GM08714 (cell line): Measurements from ENCODE around the gene TAF6L.
A peak's percentile ranks its signal among the peaks of the same experiment; 100 is the strongest.

ENCODE experiments used
- H3K4me3 ChIP-seq: fragments of 200-500 bp; sonication (Bioruptor generic); 2 replicates; pipeline ENCODE4 v1.5.1; 2014; ENCODE audit warnings: mild to moderate bottlenecking, low read length, inconsistent platforms
- ZNF274 ChIP-seq: IDR thresholded peaks from 2 replicates; pipeline ENCODE4 v1.6.1; 2012; ENCODE audit warnings: mild to moderate bottlenecking, low read depth, low read length

The TAF6L gene

DNA sequence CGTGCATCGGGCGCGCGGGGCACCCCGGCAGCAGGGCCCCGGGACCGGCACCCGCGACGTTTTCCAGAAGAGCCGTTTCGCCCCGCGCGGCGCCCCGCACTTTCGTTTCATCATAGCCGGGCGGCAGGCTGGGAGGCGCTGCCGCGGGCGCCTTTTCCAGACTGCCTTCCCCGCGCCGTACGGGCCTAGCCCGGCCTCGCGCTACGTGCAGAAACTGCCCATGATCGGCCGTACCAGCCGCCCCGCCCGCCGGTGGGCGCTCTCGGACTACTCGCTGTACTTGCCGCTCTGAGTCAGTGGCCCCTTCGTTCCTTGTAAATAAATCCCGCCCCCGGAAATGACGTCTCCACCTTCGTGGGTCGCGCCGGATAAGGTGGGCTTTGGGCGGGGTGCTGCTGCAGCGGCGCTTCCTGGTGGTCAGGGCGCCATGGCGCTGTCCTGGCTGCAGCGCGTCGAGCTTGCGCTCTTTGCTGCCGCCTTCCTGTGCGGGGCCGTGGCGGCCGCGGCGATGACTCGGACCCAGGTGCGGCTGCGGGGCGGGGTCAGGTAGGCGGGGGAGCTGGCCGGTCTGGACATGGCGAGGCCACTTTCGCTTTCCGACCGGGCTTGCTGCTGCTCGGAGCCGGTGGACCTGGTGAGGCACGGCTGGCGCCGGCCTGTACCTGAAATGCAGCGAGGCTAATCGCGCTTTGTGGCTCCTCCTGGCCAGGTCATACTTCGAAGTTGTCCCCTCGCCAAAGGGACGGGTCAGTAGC lies 16.0 kb downstream of the TAF6L start, which contains the start of gene TMEM179B:
TSS of gene TMEM179B (plus strand) at position 398 of the 755 bp plus-strand sequence. CDS start at position 428, 30 bp downstream.
- TF ChIP-seq ZNF274 = no peak
- H3K4me3 ChIP-seq = peak within 1 kb of the TSS; percentile 69

DNA sequence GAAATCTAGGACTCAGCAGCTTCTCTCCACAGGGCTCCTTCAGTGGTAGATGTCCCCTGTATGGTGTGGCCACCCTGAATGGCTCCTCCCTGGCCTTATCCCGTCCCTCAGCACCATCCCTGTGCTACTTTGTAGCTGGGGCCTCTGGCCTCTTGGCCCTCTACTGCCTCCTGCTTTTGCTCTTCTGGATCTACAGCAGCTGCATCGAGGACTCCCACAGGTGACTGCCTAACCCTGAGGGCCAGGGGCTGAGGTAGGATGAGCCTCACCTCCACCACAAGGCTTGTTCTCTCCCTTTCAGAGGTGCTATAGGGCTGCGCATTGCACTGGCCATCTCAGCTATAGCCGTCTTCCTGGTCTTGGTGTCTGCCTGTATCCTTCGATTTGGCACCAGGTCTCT lies 17.8 kb downstream of the TAF6L start:
- H3K4me3 ChIP-seq = no peak overlapping the region

DNA sequence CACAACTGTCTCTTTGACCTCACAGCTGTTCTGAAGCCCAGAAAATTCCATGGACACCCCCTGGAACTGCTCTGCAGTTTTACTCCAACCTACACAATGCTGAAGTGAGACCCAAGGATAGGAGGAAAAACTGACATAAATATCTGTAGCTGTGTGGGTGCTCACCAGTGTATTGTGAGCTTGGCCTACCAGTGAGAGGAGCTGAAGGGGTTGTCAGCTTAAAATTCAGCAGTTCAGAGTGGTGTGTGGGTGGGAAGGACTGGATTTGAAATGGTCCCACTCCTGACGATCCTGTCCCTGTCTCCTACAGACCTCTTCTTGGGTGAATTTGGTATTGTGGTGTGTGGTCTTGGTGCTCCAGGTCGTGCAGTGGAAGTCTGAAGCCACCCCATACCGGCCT lies 18.4 kb downstream of the TAF6L start:
- TF ChIP-seq ZNF274 = no peak
- H3K4me3 ChIP-seq = no peak overlapping the region

More for the DNA sequence above, 17.8 kb downstream of the TAF6L start:
- no peak for TF ChIP-seq ZNF274

DNA sequence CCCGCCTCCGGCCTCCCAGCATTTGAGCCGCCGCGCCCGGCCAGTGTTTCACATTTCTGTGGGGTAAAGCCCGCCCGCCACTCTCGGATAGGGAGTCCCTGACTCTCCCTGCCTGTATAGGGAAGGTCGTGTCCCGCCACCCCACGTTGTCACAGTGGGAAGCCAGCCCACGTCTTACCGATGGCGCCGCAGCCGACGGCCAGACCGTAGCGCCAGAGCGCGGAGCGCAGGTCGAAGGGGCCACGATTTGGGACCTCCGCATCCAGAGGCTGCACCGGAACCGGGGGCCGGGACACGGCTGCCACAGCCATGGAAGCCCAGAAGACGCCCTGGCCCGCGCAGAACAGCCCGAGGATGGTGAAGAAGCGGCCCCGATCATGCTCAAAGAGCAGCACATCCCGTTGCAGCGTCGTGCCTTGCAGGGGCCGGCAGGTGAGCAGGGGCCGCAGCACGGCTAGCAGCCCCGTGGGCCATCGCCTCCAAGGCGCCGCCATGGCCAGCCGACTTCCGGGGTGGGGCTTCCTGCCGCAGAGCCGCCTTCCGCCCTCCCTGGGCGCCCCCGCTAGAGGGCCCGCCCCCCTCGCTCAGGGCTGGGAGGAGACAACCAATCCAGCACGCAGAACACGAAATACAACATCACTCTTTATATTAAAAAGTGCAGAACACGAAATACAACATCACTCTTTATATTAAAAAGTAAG lies 20.5 kb downstream of the TAF6L start, which contains the start of gene TMEM223:
TSS of gene TMEM223 (minus strand) at position 506 of the 701 bp plus-strand sequence. CDS start at position 494, 12 bp downstream.
- H3K4me3 ChIP-seq = peak within 1 kb of the TSS; percentile 91
- no peak for TF ChIP-seq ZNF274

DNA sequence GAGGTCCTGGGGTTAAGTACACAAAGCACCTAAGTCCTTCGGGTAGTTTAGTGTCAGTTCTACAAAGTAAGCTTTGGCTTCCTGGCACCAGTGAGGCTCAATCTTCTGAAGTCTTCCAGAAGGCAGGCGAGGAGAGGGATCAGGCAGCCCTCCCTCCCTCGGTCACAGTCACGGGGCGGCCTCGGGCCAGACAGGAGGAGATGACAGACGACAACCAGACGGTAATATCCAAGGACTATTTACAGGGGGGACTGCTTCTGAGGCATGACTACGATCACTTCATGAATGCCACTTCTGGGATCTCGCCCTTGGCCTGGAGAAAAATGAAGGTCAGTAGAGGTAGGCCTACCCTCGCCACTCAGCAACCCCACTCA lies 21.0 kb downstream of the TAF6L start:
- no peak overlapping the region for H3K4me3 ChIP-seq
- TF ChIP-seq ZNF274 = no peak

DNA sequence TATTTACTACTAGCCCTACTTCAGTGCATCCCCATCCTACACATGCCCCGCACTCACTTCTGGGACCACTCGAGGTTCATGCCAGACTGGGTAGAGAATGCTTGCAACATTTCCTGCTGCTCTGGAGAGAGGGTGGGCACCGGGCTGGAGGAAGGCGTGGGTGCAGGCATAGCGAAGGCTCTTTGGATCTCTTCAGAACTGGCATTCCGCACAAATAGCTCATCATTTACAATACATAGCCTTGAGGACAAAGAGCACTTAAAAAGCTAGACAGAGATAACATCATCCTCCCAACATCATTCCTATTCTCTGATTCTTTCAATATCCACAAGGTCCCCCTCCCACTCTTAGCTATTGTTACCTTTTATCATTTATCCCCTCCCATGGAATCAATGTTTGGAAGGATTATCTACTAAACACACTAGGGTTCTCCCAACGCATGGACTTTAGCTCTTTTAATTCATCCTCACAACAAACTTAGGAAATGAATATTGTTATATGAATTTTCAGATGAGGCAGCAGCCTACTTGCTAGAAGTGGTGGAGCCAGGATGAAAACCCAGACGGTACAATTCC lies 23.1 kb downstream of the TAF6L start:
- no peak overlapping the region for H3K4me3 ChIP-seq
- TF ChIP-seq ZNF274 = no peak

DNA sequence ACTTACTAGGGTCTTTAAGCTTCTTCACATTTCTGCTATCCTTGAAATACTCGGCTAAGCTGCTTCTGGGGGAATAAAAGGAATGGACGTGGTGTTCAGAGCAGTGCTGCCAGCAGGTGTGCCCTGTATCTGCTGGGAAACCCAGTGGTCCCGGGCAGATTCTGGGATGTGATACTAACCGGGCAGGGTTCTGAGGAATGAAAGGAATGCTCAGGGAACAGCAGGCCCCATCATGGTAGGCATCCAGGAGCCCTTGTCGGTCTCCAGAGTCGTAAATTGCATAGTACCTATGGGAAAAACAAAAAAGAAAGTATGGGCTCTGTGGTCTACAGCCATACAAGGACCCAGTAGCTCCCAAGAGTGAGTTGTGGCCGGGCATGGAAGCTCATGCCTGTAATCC lies 25.1 kb downstream of the TAF6L start:
- H3K4me3 ChIP-seq = no peak overlapping the region
- TF ChIP-seq ZNF274 = no peak

DNA sequence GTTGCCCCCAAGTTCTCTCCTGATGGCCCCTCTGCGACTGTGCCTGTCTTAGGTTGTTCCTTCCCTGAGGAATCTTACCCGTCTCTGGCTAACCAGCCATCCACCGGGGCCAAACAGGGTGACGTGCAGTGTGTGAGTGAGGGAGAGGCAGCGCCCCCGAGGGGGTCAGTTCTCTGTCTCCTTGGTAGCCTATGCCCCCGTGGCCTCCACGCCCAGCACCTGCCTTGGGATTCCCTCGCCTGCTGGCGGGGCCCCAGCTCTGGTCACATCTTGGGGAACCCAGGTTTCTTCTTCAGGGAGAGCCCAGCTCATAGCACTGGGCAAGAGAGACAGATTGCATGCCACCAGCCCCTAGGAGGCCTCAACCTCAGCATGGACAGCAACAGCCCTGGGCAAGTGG lies 28.3 kb downstream of the TAF6L start:
- TF ChIP-seq ZNF274 = no peak
- no peak overlapping the region for H3K4me3 ChIP-seq

DNA sequence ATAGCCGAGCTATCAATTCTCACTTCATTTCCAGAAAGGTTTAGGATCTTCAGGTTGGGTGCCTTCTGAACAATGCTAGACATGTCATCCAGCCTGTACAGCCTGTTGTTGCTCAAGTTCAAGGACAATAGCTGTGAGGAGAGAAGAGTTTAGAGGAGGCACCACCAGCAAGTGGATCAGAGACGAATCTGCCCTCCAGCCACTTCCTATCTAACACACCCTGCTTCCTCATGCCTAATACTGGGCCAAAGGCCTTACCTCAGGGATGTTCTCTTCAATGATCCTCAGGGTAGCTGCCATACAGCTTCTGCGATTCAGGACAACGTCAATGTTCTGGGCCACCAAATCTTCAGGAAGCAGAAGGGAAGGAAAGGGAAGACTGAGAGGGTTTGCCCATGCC lies 29.9 kb downstream of the TAF6L start:
- TF ChIP-seq ZNF274 = no peak
- H3K4me3 ChIP-seq = no peak overlapping the region

DNA sequence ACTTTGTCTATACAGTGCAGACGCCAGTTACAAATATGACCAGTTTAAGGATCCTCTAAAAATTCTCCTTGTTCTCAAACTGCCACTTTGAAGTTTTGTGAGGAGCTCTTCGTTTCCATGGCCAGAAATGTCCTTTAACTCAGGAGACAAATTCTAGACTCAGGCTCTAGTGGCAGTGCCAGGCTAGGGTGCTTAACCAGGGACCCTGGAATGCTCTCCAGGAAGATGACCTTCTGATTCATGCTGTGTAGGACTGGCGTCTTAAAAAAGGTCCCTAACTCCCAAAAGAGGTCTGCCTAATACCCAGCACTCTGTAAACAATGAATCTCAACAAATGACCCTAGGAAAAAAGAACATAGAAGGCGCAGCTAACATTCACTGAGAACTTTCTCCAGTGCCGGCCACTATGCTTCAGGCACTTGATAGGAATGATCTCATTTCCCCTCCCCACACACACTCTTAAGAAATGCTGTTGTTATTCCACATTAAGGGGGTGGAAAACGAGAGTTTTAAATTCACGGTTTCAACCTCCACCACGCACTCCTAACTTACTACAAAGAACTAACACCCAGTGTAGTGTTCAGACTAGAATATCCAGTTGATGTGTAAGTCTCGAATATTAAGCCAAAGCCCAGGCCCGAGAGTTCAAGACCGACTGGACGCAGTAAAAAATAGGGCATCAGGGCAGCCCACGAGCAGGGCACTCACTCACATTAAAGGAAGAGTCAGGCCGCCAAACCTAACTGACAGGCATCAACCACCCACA lies 33.3 kb downstream of the TAF6L start:
- H3K4me3 ChIP-seq = peak overlapping the region; percentile 94
- TF ChIP-seq ZNF274 = no peak

DNA sequence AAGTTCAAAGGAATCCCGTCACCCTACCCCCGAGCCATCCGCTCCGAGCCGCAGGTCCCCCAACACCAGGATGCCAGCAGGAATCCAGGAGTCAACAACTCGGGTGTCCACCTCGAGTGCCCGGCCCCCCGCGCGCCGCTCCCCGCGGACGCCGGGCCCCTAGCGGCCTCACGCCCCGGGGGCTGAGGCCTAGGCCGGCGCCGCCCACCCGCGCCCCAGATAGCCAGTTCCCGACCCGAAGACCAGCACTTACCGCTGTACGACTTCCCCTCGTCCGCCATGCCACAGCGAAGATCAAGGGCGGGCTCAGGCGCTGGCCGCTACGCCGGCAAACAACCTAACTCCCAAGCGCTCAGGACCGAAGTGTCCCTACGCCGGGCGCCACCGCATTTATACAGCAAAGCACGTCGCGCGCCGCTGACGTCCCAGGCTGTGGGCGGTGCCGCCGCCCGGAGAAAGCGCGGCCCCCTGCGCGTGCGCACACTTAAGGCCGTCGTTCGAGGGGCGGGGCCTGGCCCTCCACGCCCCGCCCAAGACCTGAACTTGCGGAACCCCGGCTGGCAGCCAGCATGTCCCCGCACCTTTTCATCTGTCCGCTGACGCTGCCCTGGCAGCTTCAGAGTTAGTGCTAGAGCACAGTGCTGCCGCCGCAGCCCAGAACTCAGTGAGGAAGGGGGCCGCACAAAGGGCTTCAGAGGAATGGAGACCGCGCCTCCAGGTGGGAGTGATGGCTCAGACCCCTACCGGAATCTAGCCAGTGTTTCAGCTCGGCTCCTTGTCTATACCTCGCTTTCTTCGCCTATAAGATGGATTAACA lies 34.1 kb downstream of the TAF6L start, which contains the start of gene NXF1:
TSS of gene NXF1 (minus strand) at position 365 of the 817 bp plus-strand sequence. CDS start at position 281, 84 bp downstream.
- no peak for TF ChIP-seq ZNF274
- H3K4me3 ChIP-seq = peak within 1 kb of the TSS; percentile 94

DNA sequence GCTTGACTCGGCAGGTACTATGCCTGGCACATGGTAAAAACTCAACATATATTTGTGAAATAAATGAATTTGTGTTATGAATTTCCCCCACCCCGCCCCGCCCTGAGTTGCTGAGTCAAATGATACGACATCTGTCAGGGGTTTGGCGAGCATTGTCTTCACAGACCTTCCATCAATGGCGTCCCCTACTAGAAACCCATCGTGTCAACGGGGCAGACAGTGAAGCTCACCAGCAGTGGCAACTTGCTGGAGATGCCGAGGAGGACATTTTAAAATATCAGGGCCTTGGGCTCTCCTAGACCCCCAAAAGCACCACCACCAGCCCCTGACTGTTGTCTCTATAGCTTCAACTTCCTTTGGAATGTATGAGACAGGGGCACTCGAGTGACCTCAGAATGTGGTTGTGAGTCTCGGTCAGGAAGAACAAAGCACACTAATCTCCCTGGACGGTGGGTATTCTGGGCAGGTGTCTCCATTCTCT lies 34.8 kb downstream of the TAF6L start:
- no peak for TF ChIP-seq ZNF274
- H3K4me3 ChIP-seq = peak overlapping the region; percentile 77

DNA sequence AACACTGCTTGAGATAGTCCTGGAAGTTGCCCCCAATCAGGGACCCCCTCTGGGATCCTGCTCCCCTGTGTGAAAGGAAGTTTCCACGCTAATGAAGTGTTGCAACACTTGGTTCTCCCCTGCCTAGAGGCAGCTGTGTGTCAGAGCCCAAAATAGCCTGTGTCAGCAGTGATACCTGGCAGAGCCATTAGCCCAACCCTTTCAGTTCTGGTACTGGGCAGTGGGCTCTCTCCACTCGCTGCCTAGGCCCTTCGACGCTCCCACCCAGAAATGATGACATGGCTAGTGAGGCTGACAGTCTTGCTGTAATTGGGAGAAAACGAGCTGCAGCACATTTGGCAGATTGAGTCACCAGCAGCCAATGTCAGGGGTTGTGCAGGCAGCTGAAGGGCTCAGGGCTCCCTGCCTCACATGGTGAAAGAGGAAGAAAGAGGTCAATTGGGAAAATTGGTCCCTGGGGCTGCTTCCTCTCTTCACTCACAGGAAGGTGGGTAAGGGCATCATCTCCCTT lies 35.5 kb downstream of the TAF6L start:
- TF ChIP-seq ZNF274 = no peak
- no peak overlapping the region; the same call in 1 of the 2 replicates for H3K4me3 ChIP-seq
